Fibroblast of lung (primary cell): ENCODE results near the gene MYO5B. TPM values are rescaled to one million over a fixed set of nuclear protein-coding genes. Genes with fewer than 3 reads are reported as not detected.

Experiments used
- DNase-seq, 2 donors: peaks; one replicate each; pipeline versions ENCODE4 v3.0.0 to v3.0.0-alpha.2; 2010; ENCODE audit warnings: low read depth in 2 of 2
- H2AFZ ChIP-seq: 2 replicates; pipeline ENCODE4 v1.5.1; 2012; ENCODE audit warnings: low read length, control low read depth, inconsistent platforms
- H3K27ac ChIP-seq: 2 replicates; pipeline ENCODE4 v1.5.1; 2011; ENCODE audit warnings: low read length, control low read depth; ENCODE audit not compliant: insufficient read depth
- H3K27me3 ChIP-seq: 2 replicates; pipeline ENCODE4 v1.5.1; 2011; ENCODE audit warnings: mild to moderate bottlenecking, low read length; ENCODE audit not compliant: control insufficient read depth, insufficient read depth
- H3K36me3 ChIP-seq: 2 replicates; pipeline ENCODE4 v1.5.1; 2011; ENCODE audit warnings: low read length; ENCODE audit not compliant: control insufficient read depth, insufficient read depth
- H3K4me1 ChIP-seq: 2 replicates; pipeline ENCODE4 v1.5.1; 2011; ENCODE audit warnings: low read length; ENCODE audit not compliant: control insufficient read depth, insufficient read depth; ENCODE audit errors: extremely low read depth
- H3K4me2 ChIP-seq: 2 replicates; pipeline ENCODE4 v1.5.1; 2011; ENCODE audit warnings: low read length, control low read depth; ENCODE audit not compliant: insufficient read depth; ENCODE audit errors: extremely low read depth
- H3K4me3 ChIP-seq, 4 experiments: fragments of 200-600 bp in 1 of 4; sonication (generic) in 1 of 4; replicated peaks in 1 of 4; 2 replicates each; pipeline ENCODE4 v1.5.1; 2011 to 2016; ENCODE audit warnings: low read length in 4 of 4, low read depth in 3 of 4, mild to moderate bottlenecking in 3 of 4, control low read depth in 2 of 4, inconsistent platforms in 1 of 4, mixed read lengths in 1 of 4; ENCODE audit not compliant: insufficient read depth in 1 of 4; ENCODE audit errors: control extremely low read depth in 1 of 4
- H3K79me2 ChIP-seq: 2 replicates; pipeline ENCODE4 v1.5.1; 2012; ENCODE audit warnings: mild to moderate bottlenecking, low read length, inconsistent platforms; ENCODE audit not compliant: control insufficient read depth, insufficient read depth
- H3K9ac ChIP-seq: 2 replicates; pipeline ENCODE4 v1.5.1; 2011; ENCODE audit warnings: mild to moderate bottlenecking, low read length, control low read depth; ENCODE audit not compliant: insufficient read depth
- H3K9me3 ChIP-seq: 2 replicates; pipeline ENCODE4 v1.5.1; 2012; ENCODE audit warnings: low read depth, low read length; ENCODE audit not compliant: control insufficient read depth, insufficient read depth
- H4K20me1 ChIP-seq: 2 replicates; pipeline ENCODE4 v1.5.1; 2011; ENCODE audit warnings: low read length; ENCODE audit not compliant: control insufficient read depth, insufficient read depth; ENCODE audit errors: extremely low read depth
- EZH2 ChIP-seq: IDR thresholded peaks from 2 replicates; pipeline ENCODE4 v1.5.1; 2012; ENCODE audit warnings: low read length, control low read depth, mild to moderate bottlenecking; ENCODE audit errors: missing control alignments
- polyA plus RNA-seq, 2 donors: library from polyadenylated mRNA; depleted of rRNA in 1 of 2; stranded (reverse) in 1 of 2; unstranded in 1 of 2; fragments of >200 nt; gene quantifications; 2 replicates each; pipeline ENCODE4 v1.2.1, GENCODE V29; 2011 to 2012; ENCODE audit warnings: missing spikeins in 1 of 2
- total RNA-seq: library from RNA; depleted of rRNA; stranded (reverse); fragments of >200 nt; gene quantifications from 2 replicates; pipeline ENCODE4 v1.2.1, GENCODE V29; 2014
- TF ChIP-seq, protein P1 (sequence below), 2 donors: IDR thresholded peaks in 1 of 2; conservative IDR thresholded peaks in 1 of 2; 1 replicate in 1 of 2; 2 replicates in 1 of 2; pipeline ENCODE4 v1.5.1; 2011 to 2012; ENCODE audit warnings: low read length in 2 of 2, control low read depth in 1 of 2, inconsistent platforms in 1 of 2, low read depth in 1 of 2, mild to moderate bottlenecking in 1 of 2

The MYO5B gene
- total and polyA plus RNA-seq, 2 donors (not counting 1 experiment from before 2014, with no cell fraction given), result under 0.01 to 0.06 TPM

DNA sequence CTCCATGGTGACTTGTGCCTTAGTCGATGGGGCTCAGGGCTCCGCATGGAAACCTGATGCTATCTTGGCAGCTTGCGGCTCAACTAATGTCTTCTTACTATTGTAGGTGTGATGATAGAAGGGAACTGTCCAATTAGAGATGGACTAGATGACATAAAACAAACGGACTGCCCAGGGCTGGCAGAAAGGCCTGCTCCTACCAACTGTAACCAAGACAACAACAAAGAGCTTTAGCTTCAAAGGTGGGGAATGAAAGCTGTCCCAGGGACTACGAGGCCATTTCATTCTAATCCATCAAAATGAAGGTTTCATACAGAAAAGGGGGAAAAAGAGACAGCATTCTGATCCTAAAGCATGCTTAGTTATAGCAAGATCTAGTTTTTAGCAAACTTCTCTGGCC, 194.7 kb downstream of the MYO5B start:
- Histone ChIP-seq H2AFZ (no peak overlapping the region), H3K4me2 (no peak overlapping the region), H3K9me3 (no peaks in the 10 kb centered on the region), H3K79me2 (no peaks in the 10 kb centered on the region), H3K4me1 (peaks cover 4% of the 10 kb centered on the region), H3K9ac (no peak overlapping the region), H4K20me1 (no peaks in the 10 kb centered on the region), H3K4me3 (no peak overlapping the region), H3K36me3 (no peaks in the 10 kb centered on the region), H3K27ac (no peak overlapping the region), H3K27me3 (no peaks in the 10 kb centered on the region)
- no peak for DNase-seq
- TF ChIP-seq EZH2, result no peak
- TF ChIP-seq, protein P1, sequence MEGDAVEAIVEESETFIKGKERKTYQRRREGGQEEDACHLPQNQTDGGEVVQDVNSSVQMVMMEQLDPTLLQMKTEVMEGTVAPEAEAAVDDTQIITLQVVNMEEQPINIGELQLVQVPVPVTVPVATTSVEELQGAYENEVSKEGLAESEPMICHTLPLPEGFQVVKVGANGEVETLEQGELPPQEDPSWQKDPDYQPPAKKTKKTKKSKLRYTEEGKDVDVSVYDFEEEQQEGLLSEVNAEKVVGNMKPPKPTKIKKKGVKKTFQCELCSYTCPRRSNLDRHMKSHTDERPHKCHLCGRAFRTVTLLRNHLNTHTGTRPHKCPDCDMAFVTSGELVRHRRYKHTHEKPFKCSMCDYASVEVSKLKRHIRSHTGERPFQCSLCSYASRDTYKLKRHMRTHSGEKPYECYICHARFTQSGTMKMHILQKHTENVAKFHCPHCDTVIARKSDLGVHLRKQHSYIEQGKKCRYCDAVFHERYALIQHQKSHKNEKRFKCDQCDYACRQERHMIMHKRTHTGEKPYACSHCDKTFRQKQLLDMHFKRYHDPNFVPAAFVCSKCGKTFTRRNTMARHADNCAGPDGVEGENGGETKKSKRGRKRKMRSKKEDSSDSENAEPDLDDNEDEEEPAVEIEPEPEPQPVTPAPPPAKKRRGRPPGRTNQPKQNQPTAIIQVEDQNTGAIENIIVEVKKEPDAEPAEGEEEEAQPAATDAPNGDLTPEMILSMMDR (conservative IDR thresholded peaks at IDR 0.05 in 1 of 2, IDR thresholded peaks at IDR 0.05 in 1 of 2; ENCODE audit: low read depth in 1 of 2, low read length in 2 of 2), result no peak

GRCh38 chr18:49999128-49999527, 195.8 kb downstream of the MYO5B start:
- Histone ChIP-seq H2AFZ (no peak overlapping the region), H3K79me2 (no peaks in the 10 kb centered on the region), H3K9ac (no peak overlapping the region), H3K27ac (no peak overlapping the region), H3K4me1 (peaks cover 4% of the 10 kb centered on the region), H3K36me3 (no peaks in the 10 kb centered on the region), H3K4me2 (no peak overlapping the region), H3K4me3 (no peak overlapping the region), H4K20me1 (no peaks in the 10 kb centered on the region), H3K27me3 (no peaks in the 10 kb centered on the region), H3K9me3 (no peaks in the 10 kb centered on the region)
- DNase-seq, result no peak
- TF ChIP-seq, protein P1 (conservative IDR thresholded peaks at IDR 0.05 in 1 of 2, IDR thresholded peaks at IDR 0.05 in 1 of 2; ENCODE audit: low read depth in 1 of 2, low read length in 2 of 2), result no peak
- no peak for TF ChIP-seq EZH2

GRCh38 chr18:49997558-49997957, 197.4 kb downstream of the MYO5B start:
- H4K20me1 ChIP-seq, result no peaks in the 10 kb centered on the region
- no peak overlapping the region for H3K4me2 ChIP-seq
- TF ChIP-seq, protein P1 (conservative IDR thresholded peaks at IDR 0.05 in 1 of 2, IDR thresholded peaks at IDR 0.05 in 1 of 2; ENCODE audit: low read depth in 1 of 2, low read length in 2 of 2), result no peak
- TF ChIP-seq EZH2, result no peak
- H3K4me3 ChIP-seq, result no peak overlapping the region
- no peak overlapping the region for H3K27ac ChIP-seq
- no peak overlapping the region for H2AFZ ChIP-seq
- no peaks in the 10 kb centered on the region for H3K36me3 ChIP-seq
- H3K27me3 ChIP-seq, result no peaks in the 10 kb centered on the region
- H3K79me2 ChIP-seq, result no peaks in the 10 kb centered on the region
- H3K4me1 ChIP-seq, result peaks cover 4% of the 10 kb centered on the region
- H3K9me3 ChIP-seq, result no peaks in the 10 kb centered on the region
- DNase-seq, result no peak
- H3K9ac ChIP-seq, result no peak overlapping the region
